Stimulated activated CD8-positive, alpha-beta memory T cell treated with anti-CD3 and anti-CD28 coated beads, Interleukin-7, amount 100 ng/mL, for 24 hours (primary cell): ENCODE results near the gene SLC23A3.
A peak's percentile ranks its signal among the peaks of the same experiment; 100 is the strongest.
"Not testable (repeated sequence)": the region's sequence is repeated elsewhere in the genome, so short reads cannot be mapped to it uniquely, and the experiment has no call there.

Source experiments
- DNase-seq: peaks from one replicate; pipeline ENCODE4 v3.0.0-alpha.2; 2020; ENCODE audit warnings: low read depth

Gene SLC23A3

GRCh38 chr2:219205165-219205538, 35.3 kb upstream of the SLC23A3 start:
- DNase-seq: no peak

DNA sequence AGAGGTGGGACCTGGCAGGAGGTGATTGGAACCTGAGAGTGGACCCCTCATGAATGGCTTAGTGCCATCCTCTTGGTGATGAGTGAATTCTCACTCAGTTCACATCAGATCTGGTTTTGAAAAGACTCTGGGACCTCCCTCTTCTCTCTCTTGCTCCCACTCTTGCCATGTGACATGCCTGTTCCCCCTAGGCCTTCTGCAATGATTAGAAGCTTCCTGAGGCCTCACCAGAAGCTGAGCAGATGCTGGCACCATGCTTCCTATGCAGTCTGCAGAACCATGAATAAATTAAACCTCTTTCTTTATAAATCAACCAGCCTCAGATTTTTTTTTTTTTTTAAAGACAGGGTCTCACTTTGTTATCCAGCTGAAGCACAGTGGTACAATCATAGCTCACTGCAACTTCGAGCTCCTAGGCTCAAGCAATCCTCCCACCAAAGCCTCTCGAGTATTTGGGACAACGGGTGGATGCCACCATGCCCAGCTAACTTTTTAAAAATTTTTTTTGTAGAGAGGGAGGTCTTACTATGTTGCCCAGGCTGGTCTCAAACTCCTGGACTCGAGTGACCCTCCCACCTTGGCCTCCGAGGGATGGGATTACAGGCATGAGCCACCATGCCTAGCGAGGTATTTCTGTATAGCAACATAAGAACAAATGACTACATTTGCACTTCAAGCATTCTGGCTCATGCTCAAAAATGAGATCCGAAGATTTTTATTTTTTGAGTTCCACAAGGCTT, 34.8 kb upstream of the SLC23A3 start:
- DNase-seq: no peak

DNA sequence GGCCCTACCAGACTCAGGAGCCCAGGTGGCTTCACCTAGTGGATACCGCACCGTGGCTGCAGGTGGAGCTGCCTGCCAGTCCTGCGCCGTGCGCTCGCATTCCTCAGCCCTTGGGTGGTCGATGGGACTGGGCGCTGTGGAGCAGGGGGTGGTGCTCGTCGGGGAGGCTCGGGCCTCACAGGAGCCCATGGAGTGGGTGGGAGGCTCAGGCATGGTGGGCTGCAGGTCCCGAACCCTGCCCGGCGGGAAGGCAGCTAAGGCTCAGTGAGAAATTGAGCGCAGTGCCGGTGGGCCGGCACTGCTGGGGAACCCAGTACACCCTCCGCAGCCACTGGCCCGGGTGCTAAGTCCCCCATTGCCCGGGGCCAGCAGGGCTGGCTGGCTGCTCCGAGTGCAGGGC, 31.5 kb upstream of the SLC23A3 start:
- not testable (repeated sequence) for DNase-seq

DNA sequence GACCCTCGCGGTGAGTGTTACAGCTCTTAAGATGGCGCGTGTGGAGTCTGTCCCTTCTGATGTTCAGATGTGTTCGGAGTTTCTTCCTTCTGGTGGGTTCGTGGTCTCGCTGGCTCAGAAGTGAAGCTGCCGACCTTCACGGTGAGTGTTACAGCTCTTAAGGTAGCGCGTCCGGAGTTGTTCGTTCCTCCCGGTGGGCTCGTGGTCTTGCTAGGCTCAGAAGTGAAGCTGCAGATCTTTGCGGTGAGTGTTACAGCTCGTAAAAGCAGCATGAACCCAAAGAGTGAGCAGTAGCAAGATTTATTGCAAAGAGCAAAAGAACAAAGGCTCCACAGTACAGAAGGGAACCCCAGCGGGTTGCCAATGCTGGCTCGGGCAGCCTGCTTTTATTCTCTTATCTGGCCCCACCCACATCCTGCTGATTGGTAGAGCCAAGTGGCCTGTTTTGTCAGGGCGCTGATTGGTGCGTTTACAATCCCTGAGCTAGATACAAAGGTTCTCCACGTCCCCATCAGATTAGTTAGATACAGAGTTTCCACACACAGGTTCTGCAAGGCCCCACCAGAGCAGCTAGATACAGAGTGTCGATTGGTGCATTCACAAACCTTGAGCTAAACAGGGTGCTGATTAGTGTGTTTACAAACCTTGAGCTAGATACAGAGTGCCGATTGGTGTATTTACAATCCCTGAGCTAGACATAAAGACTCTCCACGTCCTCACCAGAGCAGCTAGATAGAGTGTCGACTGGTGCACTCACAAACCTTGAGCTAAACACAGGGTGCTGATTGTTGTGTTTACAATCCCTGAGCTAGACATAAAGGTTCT, 30.9 kb upstream of the SLC23A3 start:
- not testable (repeated sequence) for DNase-seq

DNA sequence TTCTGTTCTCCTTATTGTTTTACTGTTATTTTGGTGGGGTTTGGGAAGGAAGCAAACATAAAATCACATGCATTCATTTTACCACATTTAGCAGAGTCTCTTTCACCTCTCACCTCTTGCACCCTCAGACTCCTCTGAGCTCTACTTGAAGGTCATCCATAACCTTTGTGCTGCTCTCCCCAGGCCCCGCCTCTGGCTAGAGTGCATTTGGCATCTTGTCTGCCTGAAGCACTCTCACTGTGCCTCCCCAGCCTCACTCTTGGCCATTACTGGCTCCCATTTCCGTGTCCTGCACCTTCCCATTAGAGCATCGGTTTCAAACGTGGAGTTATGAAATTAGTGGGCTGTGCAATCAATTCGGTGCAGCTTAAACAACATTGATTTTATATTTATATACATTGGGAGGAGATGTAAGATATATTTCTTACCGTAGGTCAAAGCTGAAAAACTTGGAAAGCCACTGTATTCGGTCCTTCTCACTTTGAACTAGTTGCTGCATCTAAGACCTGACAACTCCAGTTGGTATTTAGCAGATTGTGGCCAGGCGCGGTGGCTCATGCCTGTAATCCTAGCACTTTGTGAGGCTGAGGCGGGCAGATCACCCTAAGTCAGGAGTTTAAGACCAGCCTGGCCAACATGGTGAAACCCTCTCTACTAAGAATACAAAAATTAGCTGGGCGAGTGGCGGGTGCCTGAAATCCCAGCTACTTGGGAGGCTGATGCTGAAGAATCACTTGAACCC, 29.8 kb upstream of the SLC23A3 start:
- DNase-seq: no peak

GRCh38 chr2:219198974-219199373, 29.1 kb upstream of the SLC23A3 start:
- DNase-seq: no peak

GRCh38 chr2:219197388-219197787, 27.6 kb upstream of the SLC23A3 start:
- no peak for DNase-seq

GRCh38 chr2:219186754-219187456, 17.1 kb upstream of the SLC23A3 start:
- DNase-seq: no peak

GRCh38 chr2:219184121-219184520, 14.3 kb upstream of the SLC23A3 start:
- no peak for DNase-seq

- no peak for DNase-seq
Observed at GRCh38 chr2:219183151-219183772, 13.4 kb upstream of the SLC23A3 start.

GRCh38 chr2:219182331-219183150, 12.7 kb upstream of the SLC23A3 start:
- no peak for DNase-seq

GRCh38 chr2:219181531-219181930, 11.7 kb upstream of the SLC23A3 start:
- DNase-seq: no peak

- DNase-seq: no peak
Observed at GRCh38 chr2:219180961-219181360, 11.1 kb upstream of the SLC23A3 start.

GRCh38 chr2:219179601-219180465, 10.0 kb upstream of the SLC23A3 start:
- no peak for DNase-seq

DNA sequence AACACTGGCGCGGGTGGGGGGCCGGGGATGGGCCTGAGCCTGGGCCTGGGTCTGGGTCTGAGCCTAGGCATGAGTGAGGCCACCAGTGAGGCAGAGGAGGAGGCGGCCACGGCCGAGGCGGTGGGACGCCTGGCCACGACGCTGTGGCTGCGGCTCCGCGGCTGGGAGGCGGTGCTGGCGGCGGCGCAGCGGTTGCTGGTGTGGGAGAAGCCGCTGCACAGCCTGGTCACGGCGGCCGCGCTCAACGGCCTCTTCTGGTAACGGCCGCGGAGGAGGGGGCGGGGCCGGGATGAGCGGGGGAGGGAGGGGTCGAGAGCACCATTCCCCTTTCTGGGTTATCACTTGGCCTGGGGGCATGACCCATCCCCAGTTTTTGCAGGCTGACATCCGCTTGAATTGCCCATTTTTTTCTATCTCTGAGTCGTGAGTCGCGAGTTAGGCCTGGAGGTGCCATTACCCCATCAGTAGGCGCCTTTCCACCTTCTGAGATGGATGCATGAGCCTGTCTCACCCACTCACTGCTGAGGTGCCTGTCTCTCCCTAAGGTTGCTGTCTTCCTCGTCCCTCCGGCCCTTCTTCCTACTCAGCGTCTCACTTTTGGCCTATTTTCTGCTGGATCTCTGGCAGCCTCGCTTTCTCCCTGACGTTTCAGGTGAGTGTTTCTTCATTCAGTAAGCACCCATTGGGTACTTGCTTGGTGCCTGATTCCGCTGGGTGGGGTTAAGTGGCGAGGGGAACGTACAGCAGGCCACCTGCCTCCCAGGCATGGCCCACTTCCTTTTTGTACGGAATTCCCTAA, 8.7 kb upstream of the SLC23A3 start:
- peak; percentile 10 for DNase-seq

GRCh38 chr2:219177552-219178376, 7.9 kb upstream of the SLC23A3 start, which contains the start of gene RETREG2:
RETREG2 (plus strand) TSS chr2:219178275; CDS start chr2:219178353, 78 bp downstream.
- peak; percentile 41 for DNase-seq

DNA sequence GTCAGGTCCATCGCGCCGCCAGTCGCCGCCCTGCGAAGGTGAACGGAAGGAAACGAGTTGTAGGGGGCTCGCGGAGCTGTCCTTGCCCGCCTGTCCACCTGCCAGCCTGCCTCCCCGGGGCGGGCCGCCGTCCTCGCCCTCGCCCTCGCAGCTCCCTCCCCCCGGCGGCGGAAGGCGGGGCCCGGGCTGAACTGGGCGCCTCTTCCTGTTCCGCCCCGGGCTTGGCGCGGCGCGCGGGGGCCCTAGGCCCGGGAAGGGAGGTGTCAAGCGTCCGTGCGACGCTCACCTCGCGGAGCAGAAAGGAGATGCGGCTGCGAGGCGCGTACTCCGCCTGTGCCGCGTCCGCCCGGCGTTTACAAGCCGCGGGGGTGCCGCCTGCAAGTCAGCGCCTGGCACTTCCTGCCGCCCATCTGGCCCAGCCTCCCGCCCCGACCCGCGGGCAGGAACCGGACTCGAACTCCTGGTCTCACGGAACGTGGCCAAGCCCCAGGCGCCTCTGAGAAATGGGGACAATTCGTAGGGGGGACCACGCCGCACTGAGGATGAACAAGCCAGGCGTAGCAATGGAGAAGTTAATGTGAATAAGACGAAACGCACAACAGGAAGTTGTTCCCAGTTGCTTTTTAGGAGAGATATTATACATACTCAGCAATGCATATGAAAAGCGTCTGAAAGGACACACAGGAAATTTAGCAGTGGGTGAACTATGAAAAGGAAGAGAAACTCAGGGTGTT, 7.2 kb upstream of the SLC23A3 start, which contains the start of gene CNPPD1:
TSS of gene CNPPD1 (minus strand) at position 108 of the 734 bp plus-strand sequence. CDS start at position 11, 97 bp downstream.
- peak; percentile 71 for DNase-seq
